Kidney (tissue), 14 donors: Measurements from ENCODE around the gene CAMTA1. TPM values are rescaled to one million over a fixed set of nuclear protein-coding genes. Genes with fewer than 3 reads are reported as not detected.
A peak's percentile ranks its signal among the peaks of the same experiment; 100 is the strongest.

Source experiments
- DNase-seq, 5 donors: peaks; one replicate each; pipeline ENCODE4 v3.0.0-alpha.2; 2013 to 2020
- FAIRE-seq: peaks from 2 replicates; lab custom pipeline; 2012; peaks lifted over from hg19 to GRCh38; lab: Jason Lieb, UNC
- H3K27ac ChIP-seq, 2 donors: one replicate each; pipeline ENCODE4 v1.7.0; 2013; ENCODE audit warnings: low read depth in 2 of 2, low read length in 2 of 2, inconsistent platforms in 1 of 2
- H3K27me3 ChIP-seq: one replicate; pipeline ENCODE4 v1.7.1; 2013; ENCODE audit warnings: low read length, inconsistent platforms; ENCODE audit not compliant: control insufficient read depth, insufficient read depth
- H3K36me3 ChIP-seq, 3 donors: one replicate each; pipeline versions ENCODE4 v1.7.0 to v1.7.1; 2013; ENCODE audit warnings: low read length in 3 of 3, control low read depth in 1 of 3, inconsistent platforms in 1 of 3; ENCODE audit not compliant: insufficient read depth in 3 of 3, control insufficient read depth in 2 of 3
- H3K4me1 ChIP-seq, 3 donors: one replicate each; pipeline versions ENCODE4 v1.7.0 to v1.7.1; 2013; ENCODE audit warnings: low read length in 3 of 3, inconsistent platforms in 1 of 3, low read depth in 1 of 3; ENCODE audit not compliant: control insufficient read depth in 2 of 3, insufficient read depth in 2 of 3
- H3K4me3 ChIP-seq, 3 donors: one replicate each; pipeline versions ENCODE4 v1.7.0 to v1.8.1; 2013; ENCODE audit warnings: low read length in 3 of 3, control low read depth in 1 of 3, inconsistent platforms in 1 of 3
- H3K9ac ChIP-seq, 3 donors: one replicate each; pipeline versions ENCODE4 v1.7.0 to v1.7.1; 2013; ENCODE audit warnings: low read length in 3 of 3, control low read depth in 1 of 3, inconsistent platforms in 1 of 3
- H3K9me3 ChIP-seq, 3 donors: one replicate each; pipeline versions ENCODE4 v1.7.0 to v1.7.1; 2013; ENCODE audit warnings: low read length in 3 of 3, control low read depth in 1 of 3, inconsistent platforms in 1 of 3; ENCODE audit not compliant: control insufficient read depth in 2 of 3, insufficient read depth in 1 of 3
- intact Hi-C: fragments of 100-400 bp; cut with DNase I; formaldehyde crosslinking; loops from one replicate; pipeline ENCODE4 v1.11.1; 2022
- polyA plus RNA-seq: library from polyadenylated mRNA; stranded (reverse); fragments of 350-450 nt; fragmentation: Illumina TruSeq; extraction: RNeasy Lipid Tissue Mini Kit (QIAGEN cat#74804); gene quantifications from one replicate; pipeline ENCODE4 v1.2.3, GENCODE V29; 2014; ENCODE audit warnings: low read depth, low replicate concordance; ENCODE audit not compliant: insufficient read depth
- total RNA-seq: library from RNA; stranded (reverse); fragmentation: NEBNext Ultra II Directional; extraction: Animal tissue kit (Norgen Biotek cat#: 25700); gene quantifications from one replicate; pipeline ENCODE4 v1.2.1, GENCODE V29; 2021
- TF ChIP-seq, protein P1 (sequence below): IDR thresholded peaks from 3 replicates; pipeline ENCODE4 v1.5.1; 2012; ENCODE audit warnings: mild to moderate bottlenecking, moderate library complexity, borderline replicate concordance; ENCODE audit not compliant: insufficient read depth; ENCODE audit errors: extremely low read depth
- donor health status: control.
- donor health status: control.
- donor health status: control.
- donor health status: control.
- donor health status: control.
- donor health status: DM: yes; HTN: yes; CAD: no.
- donor health status: Normal renal cell carcinoma (clear cell type).

Gene CAMTA1
- total and polyA plus RNA-seq, 2 donors from 2014 or later: 79.0 to 170 TPM

DNA sequence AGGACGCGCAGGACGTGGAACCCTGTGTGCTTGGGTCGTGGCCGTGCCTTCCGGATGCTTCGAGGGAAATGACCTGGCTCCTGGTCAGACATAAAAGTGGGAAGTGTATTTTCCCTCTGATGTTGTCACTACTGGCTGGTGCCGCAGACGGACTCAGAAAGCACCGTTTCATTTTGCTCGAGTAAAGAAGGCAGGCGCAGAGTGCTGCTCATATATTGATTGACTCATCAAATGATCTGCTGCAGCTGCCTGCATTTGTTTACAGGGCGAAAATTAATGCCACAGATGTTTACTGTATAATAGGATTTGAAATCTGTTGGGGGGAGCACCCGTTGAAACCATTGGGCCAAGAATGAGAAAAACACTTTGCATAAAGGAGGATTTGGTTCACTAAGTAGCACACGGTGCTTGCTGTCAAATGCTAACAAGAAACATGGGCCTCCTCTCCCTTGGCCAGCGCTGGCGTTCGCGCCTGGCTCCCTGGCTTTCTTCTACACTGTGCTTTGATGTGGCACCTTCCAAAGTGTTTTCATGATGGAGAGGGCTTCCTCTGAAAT lies 365.5 kb downstream of the CAMTA1 start:
- TF ChIP-seq, protein P1, sequence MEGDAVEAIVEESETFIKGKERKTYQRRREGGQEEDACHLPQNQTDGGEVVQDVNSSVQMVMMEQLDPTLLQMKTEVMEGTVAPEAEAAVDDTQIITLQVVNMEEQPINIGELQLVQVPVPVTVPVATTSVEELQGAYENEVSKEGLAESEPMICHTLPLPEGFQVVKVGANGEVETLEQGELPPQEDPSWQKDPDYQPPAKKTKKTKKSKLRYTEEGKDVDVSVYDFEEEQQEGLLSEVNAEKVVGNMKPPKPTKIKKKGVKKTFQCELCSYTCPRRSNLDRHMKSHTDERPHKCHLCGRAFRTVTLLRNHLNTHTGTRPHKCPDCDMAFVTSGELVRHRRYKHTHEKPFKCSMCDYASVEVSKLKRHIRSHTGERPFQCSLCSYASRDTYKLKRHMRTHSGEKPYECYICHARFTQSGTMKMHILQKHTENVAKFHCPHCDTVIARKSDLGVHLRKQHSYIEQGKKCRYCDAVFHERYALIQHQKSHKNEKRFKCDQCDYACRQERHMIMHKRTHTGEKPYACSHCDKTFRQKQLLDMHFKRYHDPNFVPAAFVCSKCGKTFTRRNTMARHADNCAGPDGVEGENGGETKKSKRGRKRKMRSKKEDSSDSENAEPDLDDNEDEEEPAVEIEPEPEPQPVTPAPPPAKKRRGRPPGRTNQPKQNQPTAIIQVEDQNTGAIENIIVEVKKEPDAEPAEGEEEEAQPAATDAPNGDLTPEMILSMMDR: no peak
- H3K4me3 ChIP-seq: no peak overlapping the region
- peaks cover 0 to 11% (median 10%) of the 10 kb centered on the region in 3 donors for H3K4me1 ChIP-seq
- intact Hi-C loops: no loop called here
- no peaks in the 10 kb centered on the region for H3K27me3 ChIP-seq
- no peaks in the 10 kb centered on the region for H3K36me3 ChIP-seq
- FAIRE-seq (no peak), DNase-seq (peak in 2 of 5 donors; percentile 22 to 42)
- no peak overlapping the region for H3K9ac ChIP-seq
- H3K27ac ChIP-seq: no peak overlapping the region
- peaks cover 0 to 2% (median 0%) of the 10 kb centered on the region in 3 donors for H3K9me3 ChIP-seq

DNA sequence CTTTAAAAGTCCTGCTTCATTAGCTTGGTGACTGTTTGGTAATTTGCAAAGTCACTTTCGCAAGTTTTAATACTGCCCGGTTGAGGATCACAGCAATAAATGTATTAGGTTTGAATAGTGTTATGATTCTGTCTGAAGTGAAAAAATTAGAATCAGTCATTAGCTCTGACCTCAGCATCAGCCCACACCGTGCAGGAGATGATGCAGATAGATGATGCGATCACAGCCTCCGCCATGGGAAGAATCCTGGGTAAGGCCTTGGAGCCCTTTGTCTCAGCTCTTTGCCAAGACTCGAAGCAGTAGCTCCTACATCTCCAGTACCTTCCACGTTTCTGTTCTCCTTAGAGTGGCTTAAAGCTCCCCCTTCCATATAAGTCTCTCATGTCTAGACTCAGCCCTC lies 366.7 kb downstream of the CAMTA1 start:
- DNase-seq: no peak
- H3K9ac ChIP-seq: no peak overlapping the region
- peaks cover 0 to 11% (median 10%) of the 10 kb centered on the region in 3 donors for H3K4me1 ChIP-seq
- no peaks in the 10 kb centered on the region for H3K36me3 ChIP-seq
- no peaks in the 10 kb centered on the region for H3K9me3 ChIP-seq
- no peak for FAIRE-seq
- intact Hi-C loops: no loop called here
- H3K27me3 ChIP-seq: no peaks in the 10 kb centered on the region
- no peak overlapping the region for H3K4me3 ChIP-seq
- TF ChIP-seq, protein P1: no peak
- no peak overlapping the region for H3K27ac ChIP-seq

DNA sequence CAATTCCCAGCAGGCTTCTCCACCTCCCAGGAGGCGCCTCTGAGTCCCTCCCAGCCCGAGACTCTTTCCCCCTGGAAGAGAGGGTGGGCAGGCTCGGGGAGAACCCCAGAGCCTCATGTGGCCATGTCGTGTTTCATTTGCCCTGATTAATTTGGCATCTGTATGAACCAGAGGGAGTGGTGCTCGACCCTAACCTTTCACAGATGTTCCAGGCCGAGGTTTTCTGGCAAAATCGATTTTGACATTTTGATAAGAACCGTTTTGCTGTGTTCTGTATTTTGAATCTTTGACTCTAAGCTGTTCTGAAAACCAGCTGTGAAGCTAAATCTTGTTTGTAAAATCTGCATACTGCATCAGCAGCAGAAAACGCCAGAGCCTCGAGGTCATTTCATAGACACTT lies 367.4 kb downstream of the CAMTA1 start:
- Histone ChIP-seq H3K4me3 (no peak overlapping the region), H3K36me3 (no peaks in the 10 kb centered on the region), H3K27ac (no peak overlapping the region), H3K9me3 (no peaks in the 10 kb centered on the region), H3K27me3 (no peaks in the 10 kb centered on the region), H3K9ac (no peak overlapping the region), H3K4me1 (peaks cover 0 to 11% (median 10%) of the 10 kb centered on the region in 3 donors)
- FAIRE-seq (no peak), DNase-seq (no peak)
- intact Hi-C loops: no loop called here
- TF ChIP-seq, protein P1: no peak

DNA sequence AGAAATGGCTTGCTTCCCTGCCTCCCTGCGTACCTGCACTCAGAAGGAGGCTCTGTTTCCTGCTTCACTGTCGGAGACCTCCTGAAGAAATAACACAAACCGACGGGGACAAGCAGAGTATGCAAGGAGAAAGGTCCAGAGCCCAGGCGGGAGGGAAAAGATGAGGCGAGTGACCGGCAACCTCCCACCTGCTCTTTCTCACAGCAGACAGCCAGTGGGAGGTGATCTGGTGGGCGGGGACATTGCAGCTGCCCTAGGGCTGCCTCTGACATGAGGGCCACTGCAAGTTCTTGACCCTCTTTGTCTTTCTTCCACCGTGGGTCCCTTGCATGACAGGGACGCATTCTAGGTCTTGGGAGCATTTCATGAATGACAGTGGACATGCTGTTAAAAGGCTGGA lies 368.2 kb downstream of the CAMTA1 start:
- no peaks in the 10 kb centered on the region for H3K9me3 ChIP-seq
- no peak overlapping the region for H3K9ac ChIP-seq
- no peak overlapping the region for H3K27ac ChIP-seq
- TF ChIP-seq, protein P1: no peak
- peaks cover 0 to 11% (median 10%) of the 10 kb centered on the region in 3 donors for H3K4me1 ChIP-seq
- intact Hi-C loops: no loop called here
- DNase-seq (peak in 3 of 5 donors; percentile 27 to 36 (median 36)), FAIRE-seq (no peak)
- H3K27me3 ChIP-seq: no peaks in the 10 kb centered on the region
- no peak overlapping the region for H3K4me3 ChIP-seq
- no peaks in the 10 kb centered on the region for H3K36me3 ChIP-seq
